SK-N-SH (cell line): ENCODE data around the gene LGI1. TPM values are rescaled to one million over a fixed set of nuclear protein-coding genes. Genes with fewer than 3 reads are reported as not detected.

ENCODE experiments used
- CTCF ChIA-PET: fragments of 300-600, 350-600 bp; formaldehyde crosslinking; extraction: SDS; loops from one replicate; lab custom pipeline; 2021; lab: Yijun Ruan, JAX
- POLR2A ChIA-PET: fragments of 350-600 bp; sonication (Branson Sonifier 250); formaldehyde crosslinking; extraction: SDS; loops from one replicate; lab custom pipeline; 2020; ENCODE audit warnings: antibody characterized with exemption, inconsistent platforms; lab: Yijun Ruan, JAX
- DNase-seq: peaks from one replicate; pipeline ENCODE4 v3.0.0; 2012
- H2AFZ ChIP-seq: fragments of 200-600 bp; sonication (generic); 2 replicates; pipeline ENCODE4 v1.8.1; 2016; ENCODE audit warnings: antibody characterized with exemption, mild to moderate bottlenecking, low read depth
- H3F3A ChIP-seq: fragments of 200-600 bp; sonication (generic); replicated peaks from 2 replicates; pipeline ENCODE3; 2016; ENCODE audit warnings: antibody characterized with exemption, mild to moderate bottlenecking; ENCODE audit not compliant: insufficient read depth
- H3K27ac ChIP-seq, 2 experiments: fragments of 200-500 bp in 1 of 2; fragments of 200-600 bp in 1 of 2; sonication (Bioruptor generic) in 1 of 2; sonication (generic), shearing (Covaris generic) in 1 of 2; 2 replicates each; pipeline versions ENCODE4 v1.5.1 to v1.6.1; 2014 to 2016; ENCODE audit warnings: low read depth in 2 of 2, inconsistent platforms in 1 of 2, low read length in 1 of 2, mild to moderate bottlenecking in 1 of 2, mixed read lengths in 1 of 2
- H3K27me3 ChIP-seq: fragments of 200-600 bp; sonication (generic), shearing (Covaris generic); 2 replicates; pipeline ENCODE4 v1.6.1; 2016; ENCODE audit warnings: mixed run types; ENCODE audit not compliant: insufficient read depth
- H3K36me3 ChIP-seq, 2 experiments: fragments of 200-500 bp in 1 of 2; fragments of 200-600 bp in 1 of 2; sonication (Bioruptor generic) in 1 of 2; sonication (generic) in 1 of 2; replicated peaks in 1 of 2; 2 replicates each; pipeline versions ENCODE3 to v1.5.1; 2014 to 2016; ENCODE audit warnings: low read length in 1 of 2, mild to moderate bottlenecking in 1 of 2; ENCODE audit not compliant: insufficient read depth in 2 of 2, control insufficient read depth in 1 of 2
- H3K4me1 ChIP-seq, 2 experiments: fragments of 200-500 bp in 1 of 2; fragments of 200-600 bp in 1 of 2; sonication (Bioruptor generic) in 1 of 2; sonication (generic), shearing (Covaris generic) in 1 of 2; 2 replicates each; pipeline versions ENCODE4 v1.5.1 to v1.6.1; 2014 to 2016; ENCODE audit warnings: low read depth in 1 of 2, low read length in 1 of 2, mixed run types in 1 of 2; ENCODE audit not compliant: insufficient read depth in 2 of 2, control insufficient read depth in 1 of 2
- H3K4me2 ChIP-seq: fragments of 200-600 bp; sonication (generic), shearing (Covaris generic); 2 replicates; pipeline ENCODE4 v1.6.1; 2017; ENCODE audit warnings: mixed run types
- H3K4me3 ChIP-seq, 2 experiments: fragments of 200-500 bp in 1 of 2; fragments of 200-600 bp in 1 of 2; sonication (Bioruptor generic) in 1 of 2; sonication (generic), shearing (Covaris generic) in 1 of 2; 2 replicates each; pipeline versions ENCODE4 v1.5.1 to v1.8.1; 2014 to 2016; ENCODE audit warnings: low read depth in 2 of 2, inconsistent platforms in 1 of 2, low read length in 1 of 2, mild to moderate bottlenecking in 1 of 2, mixed read lengths in 1 of 2, moderate library complexity in 1 of 2
- H3K79me2 ChIP-seq: fragments of 200-600 bp; sonication (generic); 2 replicates; pipeline ENCODE4 v1.8.1; 2017; ENCODE audit warnings: mild to moderate bottlenecking; ENCODE audit not compliant: insufficient read depth
- H3K9ac ChIP-seq: fragments of 200-600 bp; sonication (generic); 2 replicates; pipeline ENCODE4 v1.6.1; 2017; ENCODE audit warnings: mixed run types
- H3K9me2 ChIP-seq: fragments of 200-600 bp; sonication (generic); 2 replicates; pipeline ENCODE4 v1.6.1; 2017; ENCODE audit warnings: mixed run types
- H3K9me3 ChIP-seq: fragments of 200-600 bp; sonication (generic); 2 replicates; pipeline ENCODE4 v1.6.1; 2017; ENCODE audit warnings: mixed run types, mild to moderate bottlenecking, moderate library complexity
- H4K20me1 ChIP-seq: fragments of 200-600 bp; sonication (generic); 2 replicates; pipeline ENCODE4 v1.6.1; 2017; ENCODE audit warnings: mild to moderate bottlenecking, mixed run types; ENCODE audit not compliant: insufficient read depth
- EZH2phosphoT487 ChIP-seq: fragments of 200-600 bp; sonication (generic); IDR thresholded peaks from 2 replicates; pipeline ENCODE4 v1.6.1; 2017; ENCODE audit warnings: low read depth, mixed run types, mild to moderate bottlenecking, antibody characterized with exemption, moderate library complexity, borderline replicate concordance
- FOXJ3 ChIP-seq: sonication (generic); formaldehyde crosslinking; IDR thresholded peaks from 2 replicates; pipeline ENCODE4 v1.5.1; 2020; ENCODE audit warnings: mild to moderate bottlenecking, missing genetic modification reagents
- GABPA ChIP-seq: IDR thresholded peaks from 2 replicates; pipeline ENCODE4 v1.4.0; 2012; ENCODE audit warnings: low read depth, mild to moderate bottlenecking
- MEF2A ChIP-seq: IDR thresholded peaks from 2 replicates; pipeline ENCODE4 v1.4.0; 2012; ENCODE audit warnings: low read depth, borderline replicate concordance
- MXI1 ChIP-seq: IDR thresholded peaks from 2 replicates; pipeline ENCODE4 v1.6.1; 2012; ENCODE audit warnings: mild to moderate bottlenecking, low read depth, low read length, improper control_type of control experiment
- NRF1 ChIP-seq: IDR thresholded peaks from 2 replicates; pipeline ENCODE4 v1.6.1; 2012; ENCODE audit warnings: low read depth, mild to moderate bottlenecking, low read length
- POLR2AphosphoS5 ChIP-seq: IDR thresholded peaks from 2 replicates; pipeline ENCODE4 v1.6.1; 2012; ENCODE audit warnings: low read depth, low read length
- RCOR1 ChIP-seq: fragments of 150-350 bp; IDR thresholded peaks from 2 replicates; pipeline ENCODE4 v1.6.1; 2017; ENCODE audit warnings: antibody characterized with exemption, low read length
- TEAD4 ChIP-seq: IDR thresholded peaks from 2 replicates; pipeline ENCODE4 v1.4.0; 2012; ENCODE audit warnings: mild to moderate bottlenecking, borderline replicate concordance; ENCODE audit not compliant: insufficient read depth
- WGBS: methylation state at CpG from one replicate; pipeline ENCODE4 v1.1.6; 2017; ENCODE audit warnings: low lambda C conversion rate; 5-methylcytosine and 5-hydroxymethylcytosine counted together
- polyA plus RNA-seq, 3 experiments: library from polyadenylated mRNA; depleted of rRNA; stranded (reverse); fragments of >200 nt; gene quantifications; 2 replicates each; pipeline ENCODE4 v1.2.3, GENCODE V29; 2012
- TF ChIP-seq, protein P1 (sequence below): fragments of 150-350 bp; IDR thresholded peaks from 2 replicates; pipeline ENCODE4 v1.6.1; 2017; ENCODE audit warnings: antibody characterized with exemption, low read length, low read depth, borderline replicate concordance
- TF ChIP-seq, protein P2 (sequence below): IDR thresholded peaks from 2 replicates; pipeline ENCODE4 v1.4.0; 2012; ENCODE audit warnings: low read depth, borderline replicate concordance
- TF ChIP-seq, protein P3 (sequence below): IDR thresholded peaks from 2 replicates; pipeline ENCODE4 v1.4.0; 2012; ENCODE audit warnings: low read depth
- TF ChIP-seq, protein P4 (sequence below): fragments of 200-600 bp; sonication (generic); IDR thresholded peaks from 2 replicates; pipeline ENCODE4 v1.6.1; 2017; ENCODE audit warnings: antibody characterized with exemption, mild to moderate bottlenecking, moderate library complexity
- TF ChIP-seq, protein P5 (sequence below): fragments of 150-350 bp; IDR thresholded peaks from 2 replicates; pipeline ENCODE4 v1.6.1; 2016; ENCODE audit warnings: mild to moderate bottlenecking, low read depth, low read length

Gene LGI1
- polyA plus RNA-seq, 1 of the 3 experiments (the other 2 are of a cell fraction) = 0.03 TPM

DNA sequence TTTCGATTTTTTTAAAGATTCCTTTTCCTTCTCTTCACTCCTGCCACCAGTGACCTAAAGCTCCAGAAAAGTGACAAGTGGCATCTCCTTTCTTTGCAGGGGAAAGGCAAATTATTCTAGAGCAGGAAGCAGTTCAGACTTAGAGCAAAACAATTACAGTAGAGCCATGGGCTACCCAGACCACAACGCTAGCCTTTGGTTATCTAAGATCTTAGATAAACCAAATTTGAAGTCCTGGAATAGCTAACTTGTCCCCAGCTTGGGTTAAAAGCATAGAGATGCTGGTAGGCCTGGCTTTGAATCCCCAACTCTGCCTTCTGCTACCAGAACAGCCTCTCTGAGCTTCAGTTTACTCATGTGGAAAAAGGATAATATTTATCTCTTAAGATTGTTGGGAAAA lies 38.4 kb downstream of the LGI1 start:
- ChIA-PET POLR2A (no interaction called here), CTCF (interaction anchor here (1.1 to 1.6 kb wide), 3 partner anchors 20 to 24 kb away, joined by 3 to 5 read pairs (median 4); no protein-coding TSS in a partner anchor)
- no peak overlapping the region for H3K9ac ChIP-seq
- TF ChIP-seq RCOR1 = no peak
- TF ChIP-seq, protein P1, sequence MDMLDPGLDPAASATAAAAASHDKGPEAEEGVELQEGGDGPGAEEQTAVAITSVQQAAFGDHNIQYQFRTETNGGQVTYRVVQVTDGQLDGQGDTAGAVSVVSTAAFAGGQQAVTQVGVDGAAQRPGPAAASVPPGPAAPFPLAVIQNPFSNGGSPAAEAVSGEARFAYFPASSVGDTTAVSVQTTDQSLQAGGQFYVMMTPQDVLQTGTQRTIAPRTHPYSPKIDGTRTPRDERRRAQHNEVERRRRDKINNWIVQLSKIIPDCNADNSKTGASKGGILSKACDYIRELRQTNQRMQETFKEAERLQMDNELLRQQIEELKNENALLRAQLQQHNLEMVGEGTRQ = no peak
- TF ChIP-seq, protein P2, sequence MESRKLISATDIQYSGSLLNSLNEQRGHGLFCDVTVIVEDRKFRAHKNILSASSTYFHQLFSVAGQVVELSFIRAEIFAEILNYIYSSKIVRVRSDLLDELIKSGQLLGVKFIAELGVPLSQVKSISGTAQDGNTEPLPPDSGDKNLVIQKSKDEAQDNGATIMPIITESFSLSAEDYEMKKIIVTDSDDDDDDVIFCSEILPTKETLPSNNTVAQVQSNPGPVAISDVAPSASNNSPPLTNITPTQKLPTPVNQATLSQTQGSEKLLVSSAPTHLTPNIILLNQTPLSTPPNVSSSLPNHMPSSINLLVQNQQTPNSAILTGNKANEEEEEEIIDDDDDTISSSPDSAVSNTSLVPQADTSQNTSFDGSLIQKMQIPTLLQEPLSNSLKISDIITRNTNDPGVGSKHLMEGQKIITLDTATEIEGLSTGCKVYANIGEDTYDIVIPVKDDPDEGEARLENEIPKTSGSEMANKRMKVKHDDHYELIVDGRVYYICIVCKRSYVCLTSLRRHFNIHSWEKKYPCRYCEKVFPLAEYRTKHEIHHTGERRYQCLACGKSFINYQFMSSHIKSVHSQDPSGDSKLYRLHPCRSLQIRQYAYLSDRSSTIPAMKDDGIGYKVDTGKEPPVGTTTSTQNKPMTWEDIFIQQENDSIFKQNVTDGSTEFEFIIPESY = no peak
- no peak for TF ChIP-seq FOXJ3 (CRISPR knock-in tag)
- TF ChIP-seq, protein P3, sequence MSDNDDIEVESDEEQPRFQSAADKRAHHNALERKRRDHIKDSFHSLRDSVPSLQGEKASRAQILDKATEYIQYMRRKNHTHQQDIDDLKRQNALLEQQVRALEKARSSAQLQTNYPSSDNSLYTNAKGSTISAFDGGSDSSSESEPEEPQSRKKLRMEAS = no peak
- TF ChIP-seq NRF1 = no peak
- no peak for TF ChIP-seq EZH2phosphoT487
- TF ChIP-seq, protein P4, sequence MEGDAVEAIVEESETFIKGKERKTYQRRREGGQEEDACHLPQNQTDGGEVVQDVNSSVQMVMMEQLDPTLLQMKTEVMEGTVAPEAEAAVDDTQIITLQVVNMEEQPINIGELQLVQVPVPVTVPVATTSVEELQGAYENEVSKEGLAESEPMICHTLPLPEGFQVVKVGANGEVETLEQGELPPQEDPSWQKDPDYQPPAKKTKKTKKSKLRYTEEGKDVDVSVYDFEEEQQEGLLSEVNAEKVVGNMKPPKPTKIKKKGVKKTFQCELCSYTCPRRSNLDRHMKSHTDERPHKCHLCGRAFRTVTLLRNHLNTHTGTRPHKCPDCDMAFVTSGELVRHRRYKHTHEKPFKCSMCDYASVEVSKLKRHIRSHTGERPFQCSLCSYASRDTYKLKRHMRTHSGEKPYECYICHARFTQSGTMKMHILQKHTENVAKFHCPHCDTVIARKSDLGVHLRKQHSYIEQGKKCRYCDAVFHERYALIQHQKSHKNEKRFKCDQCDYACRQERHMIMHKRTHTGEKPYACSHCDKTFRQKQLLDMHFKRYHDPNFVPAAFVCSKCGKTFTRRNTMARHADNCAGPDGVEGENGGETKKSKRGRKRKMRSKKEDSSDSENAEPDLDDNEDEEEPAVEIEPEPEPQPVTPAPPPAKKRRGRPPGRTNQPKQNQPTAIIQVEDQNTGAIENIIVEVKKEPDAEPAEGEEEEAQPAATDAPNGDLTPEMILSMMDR = no peak
- TF ChIP-seq, protein P5, sequence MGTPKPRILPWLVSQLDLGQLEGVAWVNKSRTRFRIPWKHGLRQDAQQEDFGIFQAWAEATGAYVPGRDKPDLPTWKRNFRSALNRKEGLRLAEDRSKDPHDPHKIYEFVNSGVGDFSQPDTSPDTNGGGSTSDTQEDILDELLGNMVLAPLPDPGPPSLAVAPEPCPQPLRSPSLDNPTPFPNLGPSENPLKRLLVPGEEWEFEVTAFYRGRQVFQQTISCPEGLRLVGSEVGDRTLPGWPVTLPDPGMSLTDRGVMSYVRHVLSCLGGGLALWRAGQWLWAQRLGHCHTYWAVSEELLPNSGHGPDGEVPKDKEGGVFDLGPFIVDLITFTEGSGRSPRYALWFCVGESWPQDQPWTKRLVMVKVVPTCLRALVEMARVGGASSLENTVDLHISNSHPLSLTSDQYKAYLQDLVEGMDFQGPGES = no peak
- no peak for TF ChIP-seq TEAD4
- TF ChIP-seq GABPA = no peak
- no peak for TF ChIP-seq MXI1
- no peak for TF ChIP-seq MEF2A
- no peak for TF ChIP-seq POLR2AphosphoS5
- no peak overlapping the region for H2AFZ ChIP-seq
- no peaks in the 10 kb centered on the region for H3F3A ChIP-seq
- WGBS = 7% methylated on average over 2 of the region's 2 CpGs
- no peaks in the 10 kb centered on the region for H3K36me3 ChIP-seq
- peak; percentile 14 for DNase-seq
- no peaks in the 10 kb centered on the region; the same call in 1 of the 2 replicates for H3K27me3 ChIP-seq
- H3K4me2 ChIP-seq = no peak overlapping the region
- no peaks in the 10 kb centered on the region for H3K9me3 ChIP-seq
- H3K9me2 ChIP-seq = no peaks in the 10 kb centered on the region
- no peaks in the 10 kb centered on the region; a peak in 1 of 4 replicates for H3K4me1 ChIP-seq
- no peaks in the 10 kb centered on the region for H3K79me2 ChIP-seq
- H4K20me1 ChIP-seq = no peaks in the 10 kb centered on the region
- H3K4me3 ChIP-seq = no peak overlapping the region
- peak overlapping the region in 1 of 2 experiments; percentile 28; a peak in 2 of 4 replicates for H3K27ac ChIP-seq
